Sigmoid colon (tissue), 4 donors: ENCODE measurements around the gene PREB.

Experiments used
- CTCF ChIP-seq, 4 experiments: fragments of 450-650 bp in 3 of 4; fragments of 200-600 bp in 1 of 4; IDR thresholded peaks; one replicate each; pipeline ENCODE4 v1.5.1; 2016 to 2019; ENCODE audit warnings: antibody characterized with exemption in 4 of 4, mild to moderate bottlenecking in 3 of 4, moderate library complexity in 2 of 4
- EP300 ChIP-seq, 4 donors: sonication (generic); formaldehyde crosslinking; IDR thresholded peaks; one replicate each; pipeline ENCODE4 v1.6.1; 2017; ENCODE audit warnings: antibody characterized with exemption in 4 of 4

GRCh38 chr2:27170581-27171337 lies 36.3 kb upstream of the PREB start:
- TF ChIP-seq CTCF (IDR thresholded peaks at IDR 0.05), result no peak
- TF ChIP-seq EP300 (IDR thresholded peaks at IDR 0.05), result no peak
